ENCODE data around the gene FAM221B. TPM values are rescaled to one million over a fixed set of nuclear protein-coding genes. Genes with fewer than 3 reads are reported as not detected.

FAM221B gene
- polyA plus RNA-seq, 1 experiment: not detected

DNA sequence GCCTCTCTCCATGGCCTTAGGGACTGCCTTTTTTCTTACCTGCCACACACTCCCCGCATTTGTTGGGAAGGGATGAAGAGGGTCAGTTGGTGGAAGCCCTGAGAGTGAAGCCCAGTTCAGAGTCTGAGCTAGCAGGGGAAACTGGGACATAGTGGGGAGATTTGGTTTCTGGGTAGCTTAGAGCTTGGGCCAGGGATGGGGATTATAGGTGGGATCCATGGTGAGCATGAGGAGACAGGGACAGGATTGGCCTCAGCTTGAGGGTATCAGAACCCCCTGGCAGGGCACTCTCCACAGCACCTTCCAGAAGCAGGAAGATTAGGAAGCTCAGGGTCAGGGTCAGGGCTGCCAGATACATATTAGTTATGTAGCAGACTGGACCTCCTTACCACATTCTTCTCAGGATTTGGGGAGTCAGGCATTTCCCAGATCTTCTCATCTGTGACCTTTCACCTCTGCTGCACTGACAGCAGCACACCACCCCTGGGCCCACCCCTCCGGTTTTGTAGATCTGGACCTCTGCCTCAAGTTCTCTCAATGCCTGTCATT, 23.8 kb upstream of the FAM221B start:
- Histone ChIP-seq H3K36me3 (ENCODE audit: control insufficient read depth, insufficient read depth, low read length) (no peaks in the 10 kb centered on the region), H3K4me3 (ENCODE audit: low read depth, low read length) (no peak overlapping the region), H3K27me3 (ENCODE audit: control insufficient read depth, insufficient read depth, low read length) (no peaks in the 10 kb centered on the region; the same call in 1 of the 2 replicates)
- TF ChIP-seq, protein P1, sequence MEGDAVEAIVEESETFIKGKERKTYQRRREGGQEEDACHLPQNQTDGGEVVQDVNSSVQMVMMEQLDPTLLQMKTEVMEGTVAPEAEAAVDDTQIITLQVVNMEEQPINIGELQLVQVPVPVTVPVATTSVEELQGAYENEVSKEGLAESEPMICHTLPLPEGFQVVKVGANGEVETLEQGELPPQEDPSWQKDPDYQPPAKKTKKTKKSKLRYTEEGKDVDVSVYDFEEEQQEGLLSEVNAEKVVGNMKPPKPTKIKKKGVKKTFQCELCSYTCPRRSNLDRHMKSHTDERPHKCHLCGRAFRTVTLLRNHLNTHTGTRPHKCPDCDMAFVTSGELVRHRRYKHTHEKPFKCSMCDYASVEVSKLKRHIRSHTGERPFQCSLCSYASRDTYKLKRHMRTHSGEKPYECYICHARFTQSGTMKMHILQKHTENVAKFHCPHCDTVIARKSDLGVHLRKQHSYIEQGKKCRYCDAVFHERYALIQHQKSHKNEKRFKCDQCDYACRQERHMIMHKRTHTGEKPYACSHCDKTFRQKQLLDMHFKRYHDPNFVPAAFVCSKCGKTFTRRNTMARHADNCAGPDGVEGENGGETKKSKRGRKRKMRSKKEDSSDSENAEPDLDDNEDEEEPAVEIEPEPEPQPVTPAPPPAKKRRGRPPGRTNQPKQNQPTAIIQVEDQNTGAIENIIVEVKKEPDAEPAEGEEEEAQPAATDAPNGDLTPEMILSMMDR (IDR thresholded peaks at IDR 0.05; ENCODE audit: insufficient read depth, low read depth, low read length): no peak
- no peak for DNase-seq (ENCODE audit: low read depth)
- ChIA-PET POLR2A (no interaction called here), CTCF (interaction anchor here (1.0 to 1.5 kb wide), 3 partner anchors 10 to 30 kb away, joined by 3 to 5 read pairs (median 5); no protein-coding TSS in a partner anchor)

DNA sequence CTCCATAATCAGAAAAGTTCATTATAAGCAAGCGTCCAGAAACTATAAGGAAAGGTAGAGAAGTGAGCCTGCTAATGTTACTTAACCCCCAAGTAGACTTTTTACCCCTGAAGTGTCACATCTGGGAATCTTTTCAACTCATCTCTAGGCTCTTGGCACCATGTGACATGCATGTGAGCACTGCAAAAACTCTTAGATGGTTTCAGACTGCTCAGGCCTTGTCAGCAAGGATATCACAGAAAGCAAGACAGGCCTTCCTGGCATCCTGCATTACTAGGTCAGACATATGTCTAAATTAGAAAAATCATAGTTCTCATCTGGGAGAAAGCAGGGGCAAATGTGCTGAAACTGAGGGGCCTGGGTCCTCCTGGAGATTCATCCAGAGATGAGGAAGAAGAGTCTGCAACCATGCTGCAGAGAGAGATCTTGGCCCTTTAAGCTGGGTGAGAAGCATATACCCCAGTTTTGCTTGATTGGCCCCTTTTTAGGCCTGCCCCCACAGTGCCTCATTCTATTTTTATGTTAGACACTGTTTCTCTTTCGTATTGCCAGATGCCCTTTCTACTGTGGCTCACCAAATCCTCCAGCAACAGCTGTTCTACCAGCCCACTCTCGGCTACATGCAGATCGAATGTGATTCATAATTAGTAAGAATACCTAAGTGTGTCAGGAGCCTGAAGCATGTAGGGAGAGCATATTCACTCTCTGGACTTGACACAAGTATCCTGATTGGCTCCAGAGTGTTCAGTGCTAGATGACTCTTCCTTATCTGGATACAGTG, 19.4 kb upstream of the FAM221B start:
- ChIA-PET POLR2A (no interaction called here), CTCF (interaction anchor here (1.3 to 1.6 kb wide), 6 partner anchors 10 to 58 kb away, joined by 3 to 8 read pairs (median 5); no protein-coding TSS in a partner anchor)
- Histone ChIP-seq H3K27me3 (ENCODE audit: control insufficient read depth, insufficient read depth, low read length) (no peaks in the 10 kb centered on the region), H3K36me3 (ENCODE audit: control insufficient read depth, insufficient read depth, low read length) (peaks cover 3% of the 10 kb centered on the region), H3K4me3 (ENCODE audit: low read depth, low read length) (no peak overlapping the region)
- TF ChIP-seq, protein P1 (IDR thresholded peaks at IDR 0.05; ENCODE audit: insufficient read depth, low read depth, low read length): no peak
- peak; percentile 70 for DNase-seq (ENCODE audit: low read depth)

DNA sequence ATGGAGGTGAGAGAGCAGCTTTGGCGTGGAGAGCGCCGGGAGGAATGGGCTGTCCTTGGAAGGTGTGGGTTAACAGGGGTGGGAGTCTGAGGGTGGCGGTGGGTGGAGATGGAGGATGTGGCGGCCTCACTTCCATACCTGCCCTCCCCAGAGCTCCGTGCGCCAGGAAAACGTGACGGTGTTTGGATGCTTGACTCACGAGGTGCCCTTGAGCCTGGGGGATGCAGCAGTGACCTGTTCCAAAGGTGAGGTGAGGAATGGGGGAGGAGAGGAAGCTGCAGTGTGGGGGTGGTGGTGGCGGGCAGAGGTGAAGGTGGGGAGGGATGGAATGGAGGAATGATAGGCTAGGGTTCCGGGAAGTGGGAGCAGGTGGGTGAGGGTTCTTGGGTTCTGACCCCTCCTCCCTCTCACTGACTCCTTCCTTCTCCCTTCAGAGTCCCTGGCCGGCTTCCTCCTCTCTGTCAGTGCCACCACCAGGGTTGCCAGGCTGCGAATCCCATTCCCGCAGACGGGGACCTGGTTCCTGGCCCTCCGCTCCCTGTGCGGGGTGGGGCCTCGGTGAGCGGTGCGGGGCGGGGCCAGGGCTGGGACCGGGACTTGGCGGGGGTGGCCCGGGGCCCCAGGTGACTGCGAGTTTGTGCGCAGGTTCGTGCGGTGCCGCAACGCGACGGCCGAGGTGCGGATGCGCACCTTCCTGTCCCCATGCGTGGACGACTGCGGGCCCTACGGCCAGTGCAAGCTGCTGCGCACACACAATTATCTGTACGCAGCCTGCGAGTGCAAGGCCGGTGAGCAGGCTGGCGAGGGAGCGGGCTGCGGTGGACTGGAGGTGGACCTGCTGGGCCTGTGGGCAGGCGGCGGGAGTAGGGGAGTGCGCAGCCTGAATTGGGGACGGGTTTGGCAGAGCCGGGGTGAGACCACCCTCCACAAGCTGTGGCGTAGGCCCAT, 17.6 kb upstream of the FAM221B start:
- H3K4me3 ChIP-seq (ENCODE audit: low read depth, low read length): no peak overlapping the region
- CTCF ChIA-PET: interaction anchor here (0.7 to 2.1 kb wide), 7 partner anchors 8 to 288 kb away, joined by 3 to 8 read pairs (median 4); no protein-coding TSS in a partner anchor

DNA sequence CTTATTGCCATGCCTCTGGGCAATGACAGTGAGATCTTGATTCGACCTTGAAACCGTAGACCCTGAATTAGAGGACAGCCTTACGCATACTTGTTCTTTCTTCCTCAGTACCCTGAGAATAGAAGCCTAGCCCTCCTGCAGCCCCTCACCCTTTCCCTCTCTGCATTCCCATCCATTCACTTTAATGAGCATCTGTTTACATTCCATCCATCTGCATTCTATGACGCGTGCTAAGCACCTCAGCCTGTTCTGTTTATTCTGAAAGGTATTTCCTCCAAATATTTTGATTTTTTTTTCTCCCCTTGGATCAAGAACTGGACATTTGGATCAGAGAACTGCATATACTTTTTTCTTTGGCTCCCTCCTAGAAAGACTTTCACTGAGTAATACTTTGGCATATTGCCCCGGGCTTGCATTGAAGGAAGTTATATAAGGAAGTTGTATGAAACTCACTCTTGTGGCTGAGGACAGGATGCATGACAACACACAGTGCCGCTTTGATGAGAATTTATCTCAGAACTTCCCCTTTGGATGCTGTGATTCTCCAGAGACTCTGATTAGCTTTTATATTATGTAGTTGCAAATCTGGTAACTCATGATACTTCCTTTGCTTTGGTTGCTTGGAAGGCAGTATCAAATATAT, 16.2 kb upstream of the FAM221B start:
- ChIA-PET POLR2A (no interaction called here), CTCF (interaction anchor here (0.8 to 2.1 kb wide), 5 partner anchors 11 to 55 kb away, joined by 3 to 8 read pairs (median 6); no protein-coding TSS in a partner anchor)
- peak; percentile 42 for DNase-seq (ENCODE audit: low read depth)
- peaks cover 4% of the 10 kb centered on the region for H3K36me3 ChIP-seq (ENCODE audit: control insufficient read depth, insufficient read depth, low read length)
- TF ChIP-seq, protein P1 (IDR thresholded peaks at IDR 0.05; ENCODE audit: insufficient read depth, low read depth, low read length): no peak
- no peak overlapping the region for H3K4me3 ChIP-seq (ENCODE audit: low read depth, low read length)
- H3K27me3 ChIP-seq (ENCODE audit: control insufficient read depth, insufficient read depth, low read length): no peaks in the 10 kb centered on the region

More for the DNA sequence above, 17.6 kb upstream of the FAM221B start:
- H3K36me3 ChIP-seq (ENCODE audit: control insufficient read depth, insufficient read depth, low read length): peaks cover 4% of the 10 kb centered on the region
- no peaks in the 10 kb centered on the region for H3K27me3 ChIP-seq (ENCODE audit: control insufficient read depth, insufficient read depth, low read length)
- no peak for DNase-seq (ENCODE audit: low read depth)
- TF ChIP-seq, protein P1 (IDR thresholded peaks at IDR 0.05; ENCODE audit: insufficient read depth, low read depth, low read length): no peak
- POLR2A ChIA-PET: no interaction called here
